ENCODE data around the gene TRAF2. TPM values are rescaled to one million over a fixed set of nuclear protein-coding genes. Genes with fewer than 3 reads are reported as not detected.
A peak's percentile ranks its signal among the peaks of the same experiment; 100 is the strongest.

Gene TRAF2
- polyA plus RNA-seq, 2 of the 4 experiments (the other 2 are of a cell fraction) = 23.8 to 39.5 TPM

DNA sequence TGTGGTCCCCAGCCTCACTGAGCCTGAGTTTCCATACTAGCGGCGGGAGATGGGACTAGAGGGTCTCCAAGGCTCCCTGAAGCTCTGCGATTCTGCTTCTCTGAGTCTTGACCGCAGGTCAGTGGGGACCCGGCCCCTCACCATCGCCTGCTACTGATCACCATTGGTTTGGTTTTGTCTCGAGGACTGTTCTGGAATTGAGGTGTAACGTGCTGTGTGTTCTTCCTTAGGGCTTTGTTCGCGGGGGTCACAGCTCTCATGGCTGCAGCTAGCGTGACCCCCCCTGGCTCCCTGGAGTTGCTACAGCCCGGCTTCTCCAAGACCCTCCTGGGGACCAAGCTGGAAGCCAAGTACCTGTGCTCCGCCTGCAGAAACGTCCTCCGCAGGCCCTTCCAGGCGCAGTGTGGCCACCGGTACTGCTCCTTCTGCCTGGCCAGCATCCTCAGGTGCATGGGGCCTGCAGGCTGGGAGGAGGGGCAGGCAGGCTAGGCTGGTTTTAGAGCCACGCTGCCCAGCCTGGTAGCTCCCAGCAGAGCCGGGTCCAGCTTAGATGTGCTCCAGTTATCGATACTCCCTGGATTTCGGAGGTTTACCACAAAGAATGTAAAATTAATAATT lies 12.3 kb downstream of the TRAF2 start:
- peak overlapping the region; percentile 96; a peak in 4 of 6 replicates for H3K27ac ChIP-seq
- ChIA-PET POLR2A (interaction anchor here (0.8 to 2.7 kb wide), 6 partner anchors 12 to 171 kb away, joined by 3 to 21 read pairs (median 4); partner anchors contain the start of genes EDF1, PHPT1 and TRAF2), CTCF (interaction anchor here (0.6 to 10.7 kb wide), 22 partner anchors 9 to 137 kb away, joined by 3 to 139 read pairs (median 4); partner anchors contain the start of genes AJM1, C8G, FBXW5 and TRAF2)

DNA sequence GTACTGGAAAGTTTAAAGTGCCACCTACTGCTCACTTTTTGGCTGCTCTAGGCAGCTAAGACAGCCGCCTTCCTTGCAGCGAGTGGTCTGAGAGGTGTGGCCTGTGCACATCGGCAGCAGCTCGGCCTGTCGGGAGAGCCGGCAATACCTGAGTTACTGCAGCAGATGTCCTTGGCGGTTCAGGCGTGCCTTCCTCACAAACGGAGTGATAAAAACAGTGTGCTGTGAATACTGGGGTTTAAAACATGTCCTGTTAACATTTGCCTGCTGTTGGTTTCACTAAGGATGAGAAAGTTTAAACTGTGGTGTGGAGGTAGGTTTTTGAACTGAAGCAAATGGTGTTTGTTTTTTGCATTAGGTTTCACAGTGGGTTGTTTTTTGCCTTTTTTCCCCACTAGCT lies 12.9 kb downstream of the TRAF2 start:
- ChIA-PET POLR2A (interaction anchor here (0.8 to 2.7 kb wide), 6 partner anchors 13 to 171 kb away, joined by 3 to 21 read pairs (median 4); partner anchors contain the start of genes EDF1, PHPT1 and TRAF2), CTCF (interaction anchor here (1.2 to 10.7 kb wide), 16 partner anchors 8 to 136 kb away, joined by 3 to 139 read pairs (median 5); partner anchors contain the start of genes AJM1, C8G, FBXW5 and TRAF2)
- Histone ChIP-seq H3K9me3 (no peaks in the 10 kb centered on the region), H3K4me3 (no peak overlapping the region), H3K4me1 (peaks cover 80% of the 10 kb centered on the region), H3K27ac (peak overlapping the region; percentile 96), H3K4me2 (peak overlapping the region; percentile 10)
- 36% methylated on average over 9 of the region's 9 CpGs for WGBS (ENCODE audit: missing lambda C conversion rate)
- no peak for FAIRE-seq
- peak in 1 of 2 experiments; percentile 14; a peak in 2 of 6 replicates for ATAC-seq
- DNase-seq (ENCODE audit: low read depth in 1 of 2, low spot score in 1 of 2) = peak; percentile 43 to 74
- TF ChIP-seq RARB (CRISPR knock-in tag; IDR thresholded peaks at IDR 0.05) (no peak), KDM1A (IDR thresholded peaks at IDR 0.05; ENCODE audit: low read depth) (no peak), ZNF302 (CRISPR knock-in tag; IDR thresholded peaks at IDR 0.05) (no peak), RAD21 (conservative IDR thresholded peaks at IDR 0.05 in 1 of 2, IDR thresholded peaks at IDR 0.05 in 1 of 2) (0 out of 5 replicates have a peak, but pooled peaks of 1 of the 2 experiments have one; percentile 21)
- TF ChIP-seq, protein P1, sequence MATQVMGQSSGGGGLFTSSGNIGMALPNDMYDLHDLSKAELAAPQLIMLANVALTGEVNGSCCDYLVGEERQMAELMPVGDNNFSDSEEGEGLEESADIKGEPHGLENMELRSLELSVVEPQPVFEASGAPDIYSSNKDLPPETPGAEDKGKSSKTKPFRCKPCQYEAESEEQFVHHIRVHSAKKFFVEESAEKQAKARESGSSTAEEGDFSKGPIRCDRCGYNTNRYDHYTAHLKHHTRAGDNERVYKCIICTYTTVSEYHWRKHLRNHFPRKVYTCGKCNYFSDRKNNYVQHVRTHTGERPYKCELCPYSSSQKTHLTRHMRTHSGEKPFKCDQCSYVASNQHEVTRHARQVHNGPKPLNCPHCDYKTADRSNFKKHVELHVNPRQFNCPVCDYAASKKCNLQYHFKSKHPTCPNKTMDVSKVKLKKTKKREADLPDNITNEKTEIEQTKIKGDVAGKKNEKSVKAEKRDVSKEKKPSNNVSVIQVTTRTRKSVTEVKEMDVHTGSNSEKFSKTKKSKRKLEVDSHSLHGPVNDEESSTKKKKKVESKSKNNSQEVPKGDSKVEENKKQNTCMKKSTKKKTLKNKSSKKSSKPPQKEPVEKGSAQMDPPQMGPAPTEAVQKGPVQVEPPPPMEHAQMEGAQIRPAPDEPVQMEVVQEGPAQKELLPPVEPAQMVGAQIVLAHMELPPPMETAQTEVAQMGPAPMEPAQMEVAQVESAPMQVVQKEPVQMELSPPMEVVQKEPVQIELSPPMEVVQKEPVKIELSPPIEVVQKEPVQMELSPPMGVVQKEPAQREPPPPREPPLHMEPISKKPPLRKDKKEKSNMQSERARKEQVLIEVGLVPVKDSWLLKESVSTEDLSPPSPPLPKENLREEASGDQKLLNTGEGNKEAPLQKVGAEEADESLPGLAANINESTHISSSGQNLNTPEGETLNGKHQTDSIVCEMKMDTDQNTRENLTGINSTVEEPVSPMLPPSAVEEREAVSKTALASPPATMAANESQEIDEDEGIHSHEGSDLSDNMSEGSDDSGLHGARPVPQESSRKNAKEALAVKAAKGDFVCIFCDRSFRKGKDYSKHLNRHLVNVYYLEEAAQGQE (IDR thresholded peaks at IDR 0.05) = no peak
- TF ChIP-seq, protein P2, sequence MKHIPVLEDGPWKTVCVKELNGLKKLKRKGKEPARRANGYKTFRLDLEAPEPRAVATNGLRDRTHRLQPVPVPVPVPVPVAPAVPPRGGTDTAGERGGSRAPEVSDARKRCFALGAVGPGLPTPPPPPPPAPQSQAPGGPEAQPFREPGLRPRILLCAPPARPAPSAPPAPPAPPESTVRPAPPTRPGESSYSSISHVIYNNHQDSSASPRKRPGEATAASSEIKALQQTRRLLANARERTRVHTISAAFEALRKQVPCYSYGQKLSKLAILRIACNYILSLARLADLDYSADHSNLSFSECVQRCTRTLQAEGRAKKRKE (CRISPR knock-in tag; IDR thresholded peaks at IDR 0.05; ENCODE audit: low read depth) = no peak

More for the DNA sequence above, 12.3 kb downstream of the TRAF2 start:
- Histone ChIP-seq H3K4me1 (peaks cover 74% of the 10 kb centered on the region), H3K4me2 (peak overlapping the region; percentile 10), H3K4me3 (no peak overlapping the region), H3K9me3 (no peaks in the 10 kb centered on the region)
- DNase-seq (ENCODE audit: low read depth in 1 of 2, low spot score in 1 of 2) (no peak), FAIRE-seq (no peak), ATAC-seq (no peak)
- TF ChIP-seq ZC3H11A (IDR thresholded peaks at IDR 0.05) (no peak), CEBPB (IDR thresholded peaks at IDR 0.05) (no peak), JUN (IDR thresholded peaks at IDR 0.05) (0 out of 5 replicates have a peak, but pooled peaks of 1 of the 2 experiments have one; percentile 0), NFE2L2 (conservative IDR thresholded peaks at IDR 0.05; ENCODE audit: low read length) (no peak), NPAS2 (CRISPR knock-in tag; IDR thresholded peaks at IDR 0.05; ENCODE audit: borderline replicate concordance) (no peak), MYC (IDR thresholded peaks at IDR 0.05; ENCODE audit: borderline replicate concordance, low read length) (no peak), CBX8 (IDR thresholded peaks at IDR 0.05) (no peak), EHMT2 (IDR thresholded peaks at IDR 0.05; ENCODE audit: low read depth) (no peak)
- TF ChIP-seq, protein P2 (CRISPR knock-in tag; IDR thresholded peaks at IDR 0.05; ENCODE audit: low read depth) = no peak
- 85% methylated on average over 21 of the region's 21 CpGs for whole genome bisulfite sequencing (ENCODE audit: missing lambda C conversion rate)

DNA sequence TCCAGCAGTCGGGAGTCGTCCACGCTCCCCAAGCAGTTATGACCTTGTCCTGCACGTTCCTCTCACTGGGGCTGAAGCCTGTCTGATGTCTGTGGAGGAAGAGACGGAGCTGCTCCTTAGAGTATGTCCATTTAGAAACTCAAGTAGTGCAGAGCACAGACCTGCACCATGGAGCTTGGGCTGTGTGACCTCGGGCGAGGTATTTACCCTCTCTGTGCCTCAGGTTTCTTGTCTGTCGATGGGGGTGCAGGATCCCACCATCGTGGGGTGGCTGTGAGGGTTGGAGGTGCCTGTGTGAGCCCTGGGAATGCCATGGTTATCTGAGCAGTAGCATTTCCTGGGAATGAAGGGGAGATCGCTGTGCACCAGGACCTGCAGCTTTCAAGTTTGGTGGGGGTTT lies 14.2 kb downstream of the TRAF2 start:
- no peak for FAIRE-seq
- no peak overlapping the region for H3K4me3 ChIP-seq
- no peak for DNase-seq (ENCODE audit: low read depth in 1 of 2, low spot score in 1 of 2)
- peak overlapping the region; percentile 96 for H3K27ac ChIP-seq
- H3K4me2 ChIP-seq = peak overlapping the region; percentile 81
- H3K4me1 ChIP-seq = peaks cover 82% of the 10 kb centered on the region
- ATAC-seq = no peak
- 72% methylated on average over 10 of the region's 10 CpGs for WGBS (ENCODE audit: missing lambda C conversion rate)
- no peaks in the 10 kb centered on the region for H3K9me3 ChIP-seq
- TF ChIP-seq FOSB (CRISPR knock-in tag; IDR thresholded peaks at IDR 0.05) (no peak), ZFP36 (IDR thresholded peaks at IDR 0.05; ENCODE audit: borderline replicate concordance, partially characterized antibody) (peak; percentile 55)
- CTCF ChIA-PET = interaction anchor here (0.9 to 10.7 kb wide), 6 partner anchors 14 to 129 kb away, joined by 4 to 139 read pairs (median 4); partner anchors contain the start of gene TRAF2
- POLR2A ChIA-PET = interaction anchor here (4.2 kb wide), 1 partner anchor 16 kb away, joined by 108 read pairs; the partner anchor contains the start of gene TRAF2
